ENCODE data around the gene FAM107A. TPM values are rescaled to one million over a fixed set of nuclear protein-coding genes. Genes with fewer than 3 reads are reported as not detected.

Gene FAM107A
- total and polyA plus RNA-seq, 2 of the 13 experiments (the other 11 are each of a cell fraction or from before 2014, with no cell fraction given): not detected

- TF ChIP-seq, protein P1, sequence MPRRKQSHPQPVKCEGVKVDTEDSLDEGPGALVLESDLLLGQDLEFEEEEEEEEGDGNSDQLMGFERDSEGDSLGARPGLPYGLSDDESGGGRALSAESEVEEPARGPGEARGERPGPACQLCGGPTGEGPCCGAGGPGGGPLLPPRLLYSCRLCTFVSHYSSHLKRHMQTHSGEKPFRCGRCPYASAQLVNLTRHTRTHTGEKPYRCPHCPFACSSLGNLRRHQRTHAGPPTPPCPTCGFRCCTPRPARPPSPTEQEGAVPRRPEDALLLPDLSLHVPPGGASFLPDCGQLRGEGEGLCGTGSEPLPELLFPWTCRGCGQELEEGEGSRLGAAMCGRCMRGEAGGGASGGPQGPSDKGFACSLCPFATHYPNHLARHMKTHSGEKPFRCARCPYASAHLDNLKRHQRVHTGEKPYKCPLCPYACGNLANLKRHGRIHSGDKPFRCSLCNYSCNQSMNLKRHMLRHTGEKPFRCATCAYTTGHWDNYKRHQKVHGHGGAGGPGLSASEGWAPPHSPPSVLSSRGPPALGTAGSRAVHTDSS (CRISPR knock-in tag; conservative IDR thresholded peaks at IDR 0.05): no peak
- no peak for TF ChIP-seq JUNB (CRISPR knock-in tag; IDR thresholded peaks at IDR 0.05; ENCODE audit: borderline replicate concordance)
Observed at GRCh38 chr3:58562498-58562897, 14.7 kb downstream of the FAM107A start (continued).

- FAIRE-seq (peak; percentile 76), DNase-seq (ENCODE audit: low spot score) (peak; percentile 76), ATAC-seq (peak; percentile 70)
- intact Hi-C loops (cut with micrococcal nuclease; ENCODE audit: unreplicated experiment) (no loop called here), in situ Hi-C loops (cut with HindIII; ENCODE audit: extremely low pct_ligation_motif_present, low pct_unique_long_range_greater_than_20kb) (no loop called here)
- no peaks in the 10 kb centered on the region for H3K79me2 ChIP-seq (ENCODE audit: insufficient read depth, low read length)
- peaks cover 69% of the 10 kb centered on the region for H3K4me1 ChIP-seq (ENCODE audit: insufficient read depth, low read length)
- no peaks in the 10 kb centered on the region for H3K36me3 ChIP-seq (replicated peaks in 1 of 2; ENCODE audit: control insufficient read depth in 1 of 2, insufficient read depth in 2 of 2, low read length in 2 of 2)
- H3K4me3 ChIP-seq (replicated peaks in 1 of 3; ENCODE audit: insufficient read depth in 1 of 3, low read depth in 2 of 3, low read length in 3 of 3): no peak overlapping the region
- H3K27me3 ChIP-seq (ENCODE audit: control insufficient read depth in 1 of 2, insufficient read depth in 2 of 2, low read length in 2 of 2): no peaks in the 10 kb centered on the region
- no peak overlapping the region for H3K4me2 ChIP-seq (ENCODE audit: low read depth, low read length)
- H3K27ac ChIP-seq (ENCODE audit: extremely low read length, insufficient read depth, low read length): no peak overlapping the region
- ChIA-PET CTCF (ENCODE audit: low intra/inter-chr PET ratio, low total read pairs) (interaction anchor here (1.4 kb wide), 1 partner anchor 69 kb away, joined by 4 read pairs; no protein-coding TSS in a partner anchor), POLR2A (interaction anchor here (6.4 kb wide), 1 partner anchor 24 kb away, joined by 76 read pairs; the partner anchor contains the start of gene ACOX2)
- BruUV-seq (replicated peaks): no TSS peak
- no peaks in the 10 kb centered on the region for H4K20me1 ChIP-seq (ENCODE audit: insufficient read depth, low read length)
- H3K9ac ChIP-seq (ENCODE audit: insufficient read depth, low read depth, low read length): no peak overlapping the region
- WGBS (ENCODE audit: low lambda C conversion rate): 51% methylated on average over 10 of the region's 12 CpGs
- H2AFZ ChIP-seq (ENCODE audit: low read length): no peak overlapping the region
- no peaks in the 10 kb centered on the region for H3K9me3 ChIP-seq (ENCODE audit: low read length)
- TF ChIP-seq SMC3 (IDR thresholded peaks at IDR 0.05; ENCODE audit: low read length) (no peak; the same call in 1 of the 2 replicates), SMARCC2 (IDR thresholded peaks at IDR 0.05) (no peak), YEATS2 (CRISPR knock-in tag; IDR thresholded peaks at IDR 0.05; ENCODE audit: borderline replicate concordance) (no peak), HMG20B (CRISPR knock-in tag; conservative IDR thresholded peaks at IDR 0.05) (no peak), ZNF136 (CRISPR knock-in tag; IDR thresholded peaks at IDR 0.05; ENCODE audit: low read depth) (no peak), ZNF800 (CRISPR knock-in tag; IDR thresholded peaks at IDR 0.05) (no peak), SMAD9 (CRISPR knock-in tag; IDR thresholded peaks at IDR 0.05) (no peak)
- TF ChIP-seq, protein P2, sequence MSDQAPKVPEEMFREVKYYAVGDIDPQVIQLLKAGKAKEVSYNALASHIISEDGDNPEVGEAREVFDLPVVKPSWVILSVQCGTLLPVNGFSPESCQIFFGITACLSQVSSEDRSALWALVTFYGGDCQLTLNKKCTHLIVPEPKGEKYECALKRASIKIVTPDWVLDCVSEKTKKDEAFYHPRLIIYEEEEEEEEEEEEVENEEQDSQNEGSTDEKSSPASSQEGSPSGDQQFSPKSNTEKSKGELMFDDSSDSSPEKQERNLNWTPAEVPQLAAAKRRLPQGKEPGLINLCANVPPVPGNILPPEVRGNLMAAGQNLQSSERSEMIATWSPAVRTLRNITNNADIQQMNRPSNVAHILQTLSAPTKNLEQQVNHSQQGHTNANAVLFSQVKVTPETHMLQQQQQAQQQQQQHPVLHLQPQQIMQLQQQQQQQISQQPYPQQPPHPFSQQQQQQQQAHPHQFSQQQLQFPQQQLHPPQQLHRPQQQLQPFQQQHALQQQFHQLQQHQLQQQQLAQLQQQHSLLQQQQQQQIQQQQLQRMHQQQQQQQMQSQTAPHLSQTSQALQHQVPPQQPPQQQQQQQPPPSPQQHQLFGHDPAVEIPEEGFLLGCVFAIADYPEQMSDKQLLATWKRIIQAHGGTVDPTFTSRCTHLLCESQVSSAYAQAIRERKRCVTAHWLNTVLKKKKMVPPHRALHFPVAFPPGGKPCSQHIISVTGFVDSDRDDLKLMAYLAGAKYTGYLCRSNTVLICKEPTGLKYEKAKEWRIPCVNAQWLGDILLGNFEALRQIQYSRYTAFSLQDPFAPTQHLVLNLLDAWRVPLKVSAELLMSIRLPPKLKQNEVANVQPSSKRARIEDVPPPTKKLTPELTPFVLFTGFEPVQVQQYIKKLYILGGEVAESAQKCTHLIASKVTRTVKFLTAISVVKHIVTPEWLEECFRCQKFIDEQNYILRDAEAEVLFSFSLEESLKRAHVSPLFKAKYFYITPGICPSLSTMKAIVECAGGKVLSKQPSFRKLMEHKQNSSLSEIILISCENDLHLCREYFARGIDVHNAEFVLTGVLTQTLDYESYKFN (CRISPR knock-in tag; conservative IDR thresholded peaks at IDR 0.05): 0 out of 2 replicates have a peak, but pooled peaks have one; percentile 23
- TF ChIP-seq, protein P3, sequence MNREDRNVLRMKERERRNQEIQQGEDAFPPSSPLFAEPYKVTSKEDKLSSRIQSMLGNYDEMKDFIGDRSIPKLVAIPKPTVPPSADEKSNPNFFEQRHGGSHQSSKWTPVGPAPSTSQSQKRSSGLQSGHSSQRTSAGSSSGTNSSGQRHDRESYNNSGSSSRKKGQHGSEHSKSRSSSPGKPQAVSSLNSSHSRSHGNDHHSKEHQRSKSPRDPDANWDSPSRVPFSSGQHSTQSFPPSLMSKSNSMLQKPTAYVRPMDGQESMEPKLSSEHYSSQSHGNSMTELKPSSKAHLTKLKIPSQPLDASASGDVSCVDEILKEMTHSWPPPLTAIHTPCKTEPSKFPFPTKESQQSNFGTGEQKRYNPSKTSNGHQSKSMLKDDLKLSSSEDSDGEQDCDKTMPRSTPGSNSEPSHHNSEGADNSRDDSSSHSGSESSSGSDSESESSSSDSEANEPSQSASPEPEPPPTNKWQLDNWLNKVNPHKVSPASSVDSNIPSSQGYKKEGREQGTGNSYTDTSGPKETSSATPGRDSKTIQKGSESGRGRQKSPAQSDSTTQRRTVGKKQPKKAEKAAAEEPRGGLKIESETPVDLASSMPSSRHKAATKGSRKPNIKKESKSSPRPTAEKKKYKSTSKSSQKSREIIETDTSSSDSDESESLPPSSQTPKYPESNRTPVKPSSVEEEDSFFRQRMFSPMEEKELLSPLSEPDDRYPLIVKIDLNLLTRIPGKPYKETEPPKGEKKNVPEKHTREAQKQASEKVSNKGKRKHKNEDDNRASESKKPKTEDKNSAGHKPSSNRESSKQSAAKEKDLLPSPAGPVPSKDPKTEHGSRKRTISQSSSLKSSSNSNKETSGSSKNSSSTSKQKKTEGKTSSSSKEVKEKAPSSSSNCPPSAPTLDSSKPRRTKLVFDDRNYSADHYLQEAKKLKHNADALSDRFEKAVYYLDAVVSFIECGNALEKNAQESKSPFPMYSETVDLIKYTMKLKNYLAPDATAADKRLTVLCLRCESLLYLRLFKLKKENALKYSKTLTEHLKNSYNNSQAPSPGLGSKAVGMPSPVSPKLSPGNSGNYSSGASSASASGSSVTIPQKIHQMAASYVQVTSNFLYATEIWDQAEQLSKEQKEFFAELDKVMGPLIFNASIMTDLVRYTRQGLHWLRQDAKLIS (CRISPR knock-in tag; IDR thresholded peaks at IDR 0.05): no peak
Observed at GRCh38 chr3:58560771-58561311, 16.4 kb downstream of the FAM107A start.

All from HepG2 (cell line).